Heart right ventricle (tissue), 16 donors: ENCODE data around the gene GPR183. TPM values are rescaled to one million over a fixed set of nuclear protein-coding genes. Genes with fewer than 3 reads are reported as not detected.

Experiments used
- ATAC-seq, 8 donors: fragments of 200-7000 bp; cut with Tn5 transposase; one replicate each; pipeline ENCODE4 v1.9.1; 2020; ENCODE audit warnings: mild to moderate bottlenecking in 8 of 8, moderate library complexity in 8 of 8, moderate number of reproducible peaks in 1 of 8
- DNase-seq, 2 donors: peaks; one replicate each; pipeline ENCODE4 v3.0.0-alpha.2; 2020
- H3K27ac ChIP-seq, 10 donors: fragments of 200-600 bp; sonication (generic) in 2 of 10; one replicate each; pipeline versions ENCODE4 v1.5.0 to v1.8.0; 2020 to 2022; ENCODE audit warnings: mild to moderate bottlenecking in 3 of 10
- H3K27me3 ChIP-seq, 7 donors: fragments of 200-600 bp; one replicate each; pipeline ENCODE4 v1.8.0; 2021 to 2022; ENCODE audit warnings: mild to moderate bottlenecking in 2 of 7
- H3K36me3 ChIP-seq, 9 donors: fragments of 200-600 bp; sonication (generic) in 1 of 9; one replicate each; pipeline versions ENCODE4 v1.5.0 to v1.8.0; 2020 to 2022; ENCODE audit warnings: mild to moderate bottlenecking in 2 of 9
- H3K4me1 ChIP-seq, 9 donors: fragments of 200-600 bp; sonication (generic) in 1 of 9; one replicate each; pipeline versions ENCODE4 v1.5.0 to v1.8.0; 2020 to 2022; ENCODE audit warnings: mild to moderate bottlenecking in 4 of 9
- H3K4me3 ChIP-seq, 10 donors: fragments of 200-600 bp; sonication (generic) in 2 of 10; one replicate each; pipeline versions ENCODE4 v1.5.0 to v1.8.0; 2020 to 2022; ENCODE audit warnings: mild to moderate bottlenecking in 7 of 10, moderate library complexity in 2 of 10
- H3K9me3 ChIP-seq, 11 donors: fragments of 200-600 bp in 10 of 11; sonication (generic) in 2 of 11; one replicate each; pipeline versions ENCODE4 v1.5.0 to v1.8.0; 2013 to 2022; ENCODE audit warnings: mild to moderate bottlenecking in 2 of 11, control low read depth in 1 of 11, moderate library complexity in 1 of 11
- WGBS, 2 donors: extraction: QIAGEN DNeasy Blood & Tissue Kit; methylation state at CpG; one replicate each; pipeline ENCODE4 v1.1.7; 2013; ENCODE audit warnings: inconsistent platforms in 1 of 2; 5-methylcytosine and 5-hydroxymethylcytosine counted together
- intact Hi-C, 10 donors: fragments of 100-400 bp; cut with DNase I; formaldehyde crosslinking; loops; one replicate each; pipeline versions ENCODE4 v1.11.1 to v1.14.2; 2022
- polyA plus RNA-seq, 2 donors: library from polyadenylated mRNA; stranded (reverse); fragments of 200-250 nt; gene quantifications; one replicate each; pipeline ENCODE4 v1.2.3, GENCODE V29; 2013
- total RNA-seq, 10 donors: library from RNA; stranded (reverse); fragmentation: NEBNext Ultra II Directional in 3 of 10; extraction: Animal tissue kit (Norgen Biotek cat#: 25700) in 3 of 10; gene quantifications; one replicate each; pipeline versions ENCODE4 v1.2.1 to v1.2.4, GENCODE V29; 2021 to 2023
- TF ChIP-seq, protein P1 (sequence below), 9 donors: fragments of 200-600 bp; sonication (generic) in 2 of 9; IDR thresholded peaks; one replicate each; pipeline versions ENCODE4 v1.5.0 to v1.8.0; 2021 to 2022; ENCODE audit warnings: antibody characterized with exemption in 9 of 9, mild to moderate bottlenecking in 5 of 9, moderate library complexity in 1 of 9
- donor health status: Arrhythmogenic right ventricular cardiomyopathy.
- donor health status: ischemic (EF 13 %, LVEDD 7.1; RV severe dilation, severe dysfunction).
- donor health status: healthy with polysubstance abuse.
- donor health status: DM: no; HTN: yes; CAD: no.
- donor health status: DM: no; HTN: no; CAD: no.
- donor health status: ischemic (EF 25% LVEDD 6.9; RV normal size, moderate dysfunction).
- donor health status: ischemic (EF 25% LVEDD 5.7; RV mildly dilated, moderate dysfunction).
- donor health status: healthy.
- donor health status: DM: yes; HTN: yes; CAD: no.
- donor health status: Ischemic cardiomyopathy.
- donor health status: ischemic (EF 35%, LVEDD 5.7; RV mildly dilated, moderate dysfunction).
- donor health status: nonischemic (EF 11% LVEDD 7.7; RV severe dilation, severe dysfunction).
- donor health status: DM: yes; HTN: yes; CAD: no.
- donor health status: PGD.
- donor health status: ischemic (EF 29% LVEDD 5.4; RV normal size, mild dysfunction).
- donor health status: nonischemic (EF 23%, LVEDD 6.1; RV moderate dilation, normal function).

The GPR183 gene
- total and polyA plus RNA-seq, 12 donors = 0.49 to 8.6 (median 2.0) TPM

GRCh38 chr13:99327761-99328160, 20.6 kb upstream of the GPR183 start:
- H3K36me3 ChIP-seq = peaks cover 0 to 51% (median 7%) of the 10 kb centered on the region in 9 donors
- no peaks in the 10 kb centered on the region for H3K27me3 ChIP-seq
- H3K9me3 ChIP-seq = no peaks in the 10 kb centered on the region
- TF ChIP-seq, protein P1, sequence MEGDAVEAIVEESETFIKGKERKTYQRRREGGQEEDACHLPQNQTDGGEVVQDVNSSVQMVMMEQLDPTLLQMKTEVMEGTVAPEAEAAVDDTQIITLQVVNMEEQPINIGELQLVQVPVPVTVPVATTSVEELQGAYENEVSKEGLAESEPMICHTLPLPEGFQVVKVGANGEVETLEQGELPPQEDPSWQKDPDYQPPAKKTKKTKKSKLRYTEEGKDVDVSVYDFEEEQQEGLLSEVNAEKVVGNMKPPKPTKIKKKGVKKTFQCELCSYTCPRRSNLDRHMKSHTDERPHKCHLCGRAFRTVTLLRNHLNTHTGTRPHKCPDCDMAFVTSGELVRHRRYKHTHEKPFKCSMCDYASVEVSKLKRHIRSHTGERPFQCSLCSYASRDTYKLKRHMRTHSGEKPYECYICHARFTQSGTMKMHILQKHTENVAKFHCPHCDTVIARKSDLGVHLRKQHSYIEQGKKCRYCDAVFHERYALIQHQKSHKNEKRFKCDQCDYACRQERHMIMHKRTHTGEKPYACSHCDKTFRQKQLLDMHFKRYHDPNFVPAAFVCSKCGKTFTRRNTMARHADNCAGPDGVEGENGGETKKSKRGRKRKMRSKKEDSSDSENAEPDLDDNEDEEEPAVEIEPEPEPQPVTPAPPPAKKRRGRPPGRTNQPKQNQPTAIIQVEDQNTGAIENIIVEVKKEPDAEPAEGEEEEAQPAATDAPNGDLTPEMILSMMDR (IDR thresholded peaks at IDR 0.05) = no peak
- no peak overlapping the region for H3K4me3 ChIP-seq
- 99% methylated on average over 2 of the region's 2 CpGs for WGBS, 2 donors
- H3K4me1 ChIP-seq = peaks cover 0 to 37% (median 0%) of the 10 kb centered on the region in 9 donors
- no peak overlapping the region for H3K27ac ChIP-seq
- ATAC-seq (no peak), DNase-seq (no peak)
- intact Hi-C loops = no loop called here

DNA sequence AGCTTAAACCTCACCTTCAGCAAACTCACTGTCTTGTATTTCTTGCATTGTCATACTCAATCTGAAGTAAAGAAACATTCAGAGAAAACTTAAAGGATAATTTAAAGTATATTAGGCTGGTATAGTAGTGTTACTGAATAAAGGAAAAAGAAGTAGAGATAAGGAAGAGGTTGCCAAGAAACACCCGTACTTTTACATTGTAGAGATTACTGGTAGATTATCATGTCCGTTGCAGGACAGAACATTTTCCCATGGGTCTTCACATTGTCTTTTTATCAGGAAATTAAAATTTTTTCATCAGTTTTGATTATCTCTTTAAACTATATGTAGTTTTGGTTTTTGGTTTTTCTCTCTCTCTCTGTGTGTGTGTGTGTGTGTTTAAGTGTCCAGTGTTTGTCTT, 19.9 kb upstream of the GPR183 start:
- DNase-seq (no peak), ATAC-seq (no peak)
- H3K4me3 ChIP-seq = no peak overlapping the region
- no peaks in the 10 kb centered on the region for H3K27me3 ChIP-seq
- H3K36me3 ChIP-seq = peaks cover 0 to 51% (median 7%) of the 10 kb centered on the region in 9 donors
- H3K9me3 ChIP-seq = no peaks in the 10 kb centered on the region
- no peak overlapping the region for H3K27ac ChIP-seq
- TF ChIP-seq, protein P1 (IDR thresholded peaks at IDR 0.05) = no peak
- intact Hi-C loops = no loop called here
- 62 to 71% methylated on average over 2 of the region's 2 CpGs for WGBS, 2 donors
- H3K4me1 ChIP-seq = peaks cover 0 to 37% (median 0%) of the 10 kb centered on the region in 9 donors

- intact Hi-C loops = no loop called here
- DNase-seq (no peak), ATAC-seq (no peak)
- Histone ChIP-seq H3K4me3 (no peak overlapping the region), H3K4me1 (peaks cover 0 to 47% (median 8%) of the 10 kb centered on the region in 9 donors), H3K27ac (no peak overlapping the region), H3K36me3 (peaks cover 0 to 51% (median 7%) of the 10 kb centered on the region in 9 donors), H3K27me3 (no peaks in the 10 kb centered on the region), H3K9me3 (no peaks in the 10 kb centered on the region)
- TF ChIP-seq, protein P1 (IDR thresholded peaks at IDR 0.05) = no peak
Measured at GRCh38 chr13:99326012-99326411, 18.8 kb upstream of the GPR183 start.

- Histone ChIP-seq H3K36me3 (peaks cover 0 to 53% (median 0%) of the 10 kb centered on the region in 9 donors), H3K27ac (peak overlapping the region in 1 of 10 donors; percentile 76), H3K4me3 (no peak overlapping the region), H3K4me1 (peaks cover 0 to 64% (median 8%) of the 10 kb centered on the region in 9 donors), H3K27me3 (no peaks in the 10 kb centered on the region), H3K9me3 (no peaks in the 10 kb centered on the region)
- 66 to 94% methylated on average over 3 of the region's 3 CpGs for WGBS, 2 donors
- no peak for ATAC-seq
- intact Hi-C loops = no loop called here
- no peak for DNase-seq
- TF ChIP-seq, protein P1 (IDR thresholded peaks at IDR 0.05) = no peak
Measured at GRCh38 chr13:99323488-99323887, 16.3 kb upstream of the GPR183 start.
